ENCODE data around the gene HES7. TPM values are rescaled to one million over a fixed set of nuclear protein-coding genes. Genes with fewer than 3 reads are reported as not detected.

Gene HES7
- total and polyA plus RNA-seq, 11 donors = 0.17 to 0.76 (median 0.36) TPM; not detected in 5

GRCh38 chr17:8160741-8161221, 36.9 kb upstream of the HES7 start:
- peak in 1 of 5 donors; percentile 17 for DNase-seq
- peaks cover 25 to 69% (median 47%) of the 10 kb centered on the region in 12 donors for H3K4me1 ChIP-seq

GRCh38 chr17:8160224-8160577, 36.3 kb upstream of the HES7 start:
- no peak for ATAC-seq

More at GRCh38 chr17:8160741-8161221, 36.9 kb upstream of the HES7 start:
- Histone ChIP-seq H3K27me3 (no peaks in the 10 kb centered on the region), H3K4me3 (peak overlapping the region in 5 of 12 donors; percentile 4 to 99 (median 98)), H3K36me3 (peaks cover 0 to 33% (median 22%) of the 10 kb centered on the region in 9 donors), H3K9me3 (no peaks in the 10 kb centered on the region), H3K27ac (peak overlapping the region in 10 of 12 donors; percentile 47 to 100 (median 100))
- intact Hi-C loops (cut with DNase I) = loop anchor here in 3 of 10 donors (5.0 kb wide), 1 partner anchor 38 kb away; the partner anchor contains the start of gene HES7 (in 3 of the 3)
- TF ChIP-seq CTCF (IDR thresholded peaks at IDR 0.05) (no peak), POLR2A (IDR thresholded peaks at IDR 0.05) (no peak)
- ATAC-seq = no peak
- WGBS, 4 donors = 41 to 50% (median 47%) methylated on average over 5 of the region's 5 CpGs

GRCh38 chr17:8159459-8160223, 35.7 kb upstream of the HES7 start:
- Histone ChIP-seq H3K4me1 (peaks cover 24 to 75% (median 42%) of the 10 kb centered on the region in 12 donors), H3K9me3 (no peaks in the 10 kb centered on the region), H3K27ac (peak overlapping the region in 10 of 12 donors; percentile 78 to 100 (median 96)), H3K27me3 (no peaks in the 10 kb centered on the region), H3K36me3 (peaks cover 0 to 33% (median 22%) of the 10 kb centered on the region in 9 donors), H3K4me3 (no peak overlapping the region)
- no peak for ATAC-seq
- intact Hi-C loops (cut with DNase I) = loop anchor here in 8 of 10 donors (1.0 to 10.0 kb wide), 6 partner anchors 21 to 315 kb away; partner anchors contain the start of genes HES7 (in 6 of the 8), CYB5D1 (in 1 of the 8), NAA38 (in 1 of the 8) and TMEM88 (in 1 of the 8)
- DNase-seq = peak in 1 of 5 donors; percentile 22
- WGBS, 4 donors = 63 to 78% (median 72%) methylated on average over 4 of the region's 4 CpGs
- TF ChIP-seq CTCF (IDR thresholded peaks at IDR 0.05) = no peak

More at GRCh38 chr17:8160224-8160577, 36.3 kb upstream of the HES7 start:
- peaks cover 0 to 33% (median 22%) of the 10 kb centered on the region in 9 donors for H3K36me3 ChIP-seq
- peak overlapping the region in 6 of 12 donors; percentile 47 to 100 (median 100) for H3K27ac ChIP-seq
- no peak overlapping the region for H3K4me3 ChIP-seq
- no peak for TF ChIP-seq POLR2A (IDR thresholded peaks at IDR 0.05)
- TF ChIP-seq CTCF (IDR thresholded peaks at IDR 0.05) = no peak
- peaks cover 25 to 74% (median 47%) of the 10 kb centered on the region in 12 donors for H3K4me1 ChIP-seq
- no peaks in the 10 kb centered on the region for H3K9me3 ChIP-seq
- intact Hi-C loops (cut with DNase I) = loop anchor here in 3 of 10 donors (5.0 kb wide), 1 partner anchor 38 kb away; the partner anchor contains the start of gene HES7 (in 3 of the 3)
- H3K27me3 ChIP-seq = no peaks in the 10 kb centered on the region
- DNase-seq = no peak
- WGBS, 4 donors = 54 to 65% (median 58%) methylated on average over 4 of the region's 4 CpGs

- peaks cover 20 to 74% (median 36%) of the 10 kb centered on the region in 12 donors for H3K4me1 ChIP-seq
- peak overlapping the region in 11 of 12 donors; percentile 78 to 100 (median 97) for H3K27ac ChIP-seq
- DNase-seq (peak in 1 of 5 donors; percentile 0), ATAC-seq (no peak)
- TF ChIP-seq POLR2A (IDR thresholded peaks at IDR 0.05) = no peak
- no peak for TF ChIP-seq CTCF (IDR thresholded peaks at IDR 0.05)
- intact Hi-C loops (cut with DNase I) = loop anchor here in 6 of 10 donors (1.0 to 10.0 kb wide), 6 partner anchors 21 to 314 kb away; partner anchors contain the start of genes HES7 (in 3 of the 6), CYB5D1 (in 1 of the 6), NAA38 (in 1 of the 6) and TMEM88 (in 1 of the 6)
- WGBS, 4 donors = 53 to 63% (median 57%) methylated on average over 3 of the region's 3 CpGs
- H3K4me3 ChIP-seq = peak overlapping the region in 2 of 12 donors; percentile 11 to 16
- peaks cover 0 to 33% (median 22%) of the 10 kb centered on the region in 9 donors for H3K36me3 ChIP-seq
- no peaks in the 10 kb centered on the region for H3K9me3 ChIP-seq
- H3K27me3 ChIP-seq = no peaks in the 10 kb centered on the region
These were observed 35.1 kb upstream of the HES7 start for GRCh38 chr17:8159032-8159400.
